GM23338 (cell line): ENCODE results near the gene EPHA10. TPM values are rescaled to one million over a fixed set of nuclear protein-coding genes. Genes with fewer than 3 reads are reported as not detected.
A peak's percentile ranks its signal among the peaks of the same experiment; 100 is the strongest.
"Not testable (repeated sequence)": the region's sequence is repeated elsewhere in the genome, so short reads cannot be mapped to it uniquely, and the experiment has no call there.

Source experiments
- ATAC-seq: fragments of 200-7000 bp; cut with Tn5 transposase; 3 replicates; pipeline ENCODE4 v1.9.1; 2020
- DNase-seq: peaks from one replicate; pipeline ENCODE4 v3.0.0-alpha.2; 2015; ENCODE audit warnings: low spot score
- H2AFZ ChIP-seq: fragments of 200-600 bp; sonication (generic); 2 replicates; pipeline ENCODE4 v1.8.0; 2016; ENCODE audit warnings: antibody characterized with exemption, mild to moderate bottlenecking, moderate library complexity
- H3F3A ChIP-seq: fragments of 200-600 bp; sonication (generic); replicated peaks from 2 replicates; pipeline ENCODE4 v1.8.0; 2017; ENCODE audit warnings: antibody characterized with exemption, mixed run types, low read depth
- H3K27ac ChIP-seq: fragments of 200-600 bp; sonication (generic); 2 replicates; pipeline ENCODE4 v1.6.1; 2016; ENCODE audit warnings: low read depth
- H3K27me3 ChIP-seq: fragments of 200-600 bp; sonication (generic); 2 replicates; pipeline ENCODE4 v1.8.0; 2016; ENCODE audit warnings: mild to moderate bottlenecking, mixed run types, moderate library complexity; ENCODE audit not compliant: insufficient read depth
- H3K36me3 ChIP-seq: fragments of 200-600 bp; sonication (generic); 2 replicates; pipeline ENCODE4 v1.8.0; 2016; ENCODE audit warnings: mild to moderate bottlenecking; ENCODE audit not compliant: insufficient read depth
- H3K4me1 ChIP-seq: fragments of 200-600 bp; sonication (generic); 2 replicates; pipeline ENCODE4 v1.8.0; 2016; ENCODE audit warnings: mild to moderate bottlenecking, moderate library complexity; ENCODE audit not compliant: insufficient read depth
- H3K4me2 ChIP-seq: fragments of 200-600 bp; sonication (generic); 2 replicates; pipeline ENCODE4 v1.7.1; 2017; ENCODE audit warnings: mixed run types
- H3K4me3 ChIP-seq: fragments of 200-600 bp; sonication (generic); 2 replicates; pipeline ENCODE4 v1.6.1; 2016; ENCODE audit warnings: mixed run types
- H3K79me2 ChIP-seq: fragments of 200-600 bp; sonication (generic); replicated peaks from 2 replicates; pipeline ENCODE4 v1.8.0; 2017; ENCODE audit warnings: mild to moderate bottlenecking; ENCODE audit not compliant: insufficient read depth
- H3K9me2 ChIP-seq: fragments of 200-600 bp; sonication (generic); 2 replicates; pipeline ENCODE4 v1.8.0; 2017; ENCODE audit not compliant: insufficient read depth
- H4K20me1 ChIP-seq: fragments of 200-600 bp; sonication (generic); replicated peaks from 2 replicates; pipeline ENCODE4 v1.8.0; 2017; ENCODE audit warnings: mild to moderate bottlenecking; ENCODE audit not compliant: insufficient read depth
- H3K27ac Mint-ChIP-seq: 2 replicates; pipeline ENCODE4 v1.8.0; 2020; ENCODE audit warnings: inconsistent platforms, mild to moderate bottlenecking, moderate library complexity, mixed read lengths
- H3K27me3 Mint-ChIP-seq: 3 replicates; pipeline ENCODE4 v1.8.0; 2022; ENCODE audit warnings: low read depth, mild to moderate bottlenecking, moderate library complexity, mixed read lengths, inconsistent platforms; ENCODE audit not compliant: insufficient read depth, poor library complexity
- H3K36me3 Mint-ChIP-seq: 3 replicates; pipeline ENCODE4 v1.8.0; 2021; ENCODE audit warnings: low read depth, mild to moderate bottlenecking, inconsistent platforms, moderate library complexity, mixed read lengths
- H3K4me1 Mint-ChIP-seq: 3 replicates; pipeline ENCODE4 v1.8.0; 2020; ENCODE audit warnings: mild to moderate bottlenecking, inconsistent platforms, mixed read lengths
- H3K4me3 Mint-ChIP-seq: 3 replicates; pipeline ENCODE4 v1.8.0; 2021; ENCODE audit warnings: moderate library complexity, mild to moderate bottlenecking, inconsistent platforms, mixed read lengths
- H3K9me3 Mint-ChIP-seq: 3 replicates; pipeline ENCODE4 v1.8.0; 2020; ENCODE audit warnings: moderate library complexity, mild to moderate bottlenecking, inconsistent platforms, mixed read lengths
- CREB1 ChIP-seq: fragments of 250-450 bp; sonication (Bioruptor Pico); IDR thresholded peaks from 2 replicates; pipeline ENCODE4 v1.5.0; 2020; ENCODE audit warnings: low read depth, mild to moderate bottlenecking, moderate library complexity
- CTCF ChIP-seq, 2 experiments: fragments of 200-600 bp in 1 of 2; sonication (generic) in 1 of 2; conservative IDR thresholded peaks; 2 replicates each; pipeline versions ENCODE4 v1.5.1 to v1.6.1; 2016 to 2017; ENCODE audit warnings: antibody characterized with exemption in 2 of 2, low read depth in 2 of 2, mild to moderate bottlenecking in 2 of 2, moderate library complexity in 1 of 2
- EZH2 ChIP-seq: fragments of 200-600 bp; sonication (generic); IDR thresholded peaks from one replicate; pipeline ENCODE4 v1.8.0; 2017; ENCODE audit warnings: antibody characterized with exemption, mild to moderate bottlenecking, low read depth; ENCODE audit not compliant: unreplicated experiment
- EZH2phosphoT487 ChIP-seq: fragments of 200-600 bp; sonication (generic); IDR thresholded peaks from one replicate; pipeline ENCODE4 v1.8.1; 2018; ENCODE audit warnings: antibody characterized with exemption; ENCODE audit not compliant: unreplicated experiment
- JUNB ChIP-seq: IDR thresholded peaks from one replicate; pipeline ENCODE4 v1.6.1; 2016; ENCODE audit warnings: antibody characterized with exemption; ENCODE audit not compliant: unreplicated experiment
- REST ChIP-seq: IDR thresholded peaks from one replicate; pipeline ENCODE4 v1.6.1; 2018; ENCODE audit warnings: antibody characterized with exemption; ENCODE audit not compliant: unreplicated experiment
- STAT1 ChIP-seq: IDR thresholded peaks from one replicate; pipeline ENCODE4 v1.6.1; 2016; ENCODE audit warnings: antibody characterized with exemption; ENCODE audit not compliant: unreplicated experiment
- ZNF114 ChIP-seq: fragments of 250-450 bp; sonication (Bioruptor Pico); IDR thresholded peaks from 2 replicates; pipeline ENCODE4 v1.5.0; 2020; ENCODE audit warnings: mild to moderate bottlenecking, moderate library complexity
- ZNF331 ChIP-seq: fragments of 250-450 bp; sonication (Bioruptor Pico); IDR thresholded peaks from 2 replicates; pipeline ENCODE4 v1.5.0; 2020; ENCODE audit warnings: low read depth, mild to moderate bottlenecking, moderate library complexity
- polyA plus RNA-seq: library from polyadenylated mRNA; unstranded; fragments of >200 nt; fragmentation: Nextera tagmentation; extraction: Ambion mirVana; gene quantifications from 2 replicates; pipeline ENCODE4 v1.2.1, GENCODE V29; 2016
- total RNA-seq: library from RNA; depleted of rRNA; stranded (reverse); fragments of >200 nt; shearing (Covaris generic); gene quantifications from 2 replicates; pipeline ENCODE4 v1.2.3, GENCODE V29; 2014

EPHA10 gene
- total and polyA plus RNA-seq, 2 experiments from 2014 or later: 0.76 to 2.4 TPM

- H3K4me1 Mint-ChIP-seq: peaks cover 18% of the 10 kb centered on the region
- peaks cover 18% of the 10 kb centered on the region; the same call in 1 of the 2 replicates for H3K36me3 ChIP-seq
- H3K79me2 ChIP-seq: peaks cover 34% of the 10 kb centered on the region
- no peaks in the 10 kb centered on the region; the same call in 2 of the 3 replicates for H3K9me3 Mint-ChIP-seq
- H3K9me2 ChIP-seq: no peaks in the 10 kb centered on the region
- no peak overlapping the region for H3K27ac Mint-ChIP-seq
- H4K20me1 ChIP-seq: peaks cover 20% of the 10 kb centered on the region
- DNase-seq (no peak), ATAC-seq (no peak)
- H3K27me3 Mint-ChIP-seq: peaks cover 15% of the 10 kb centered on the region
- H2AFZ ChIP-seq: no peak overlapping the region
- H3K4me3 ChIP-seq: peak overlapping the region; percentile 81
- TF ChIP-seq STAT1: no peak
- TF ChIP-seq JUNB: no peak
- no peak for TF ChIP-seq EZH2
- TF ChIP-seq CREB1 (CRISPR knock-in tag): no peak
- no peak for TF ChIP-seq ZNF331 (CRISPR knock-in tag)
- no peak for TF ChIP-seq EZH2phosphoT487
- TF ChIP-seq CTCF (conservative IDR thresholded peaks at IDR 0.05; ENCODE audit: low read depth in 2 of 2): no peak
- no peak for TF ChIP-seq ZNF114
- TF ChIP-seq REST: no peak
- peak overlapping the region; percentile 99 for H3K4me3 Mint-ChIP-seq
- H3K36me3 Mint-ChIP-seq: peaks cover 40% of the 10 kb centered on the region
- H3F3A ChIP-seq: no peaks in the 10 kb centered on the region
- no peaks in the 10 kb centered on the region for H3K27me3 ChIP-seq
- H3K4me2 ChIP-seq: peak overlapping the region; percentile 92
- no peak overlapping the region for H3K27ac ChIP-seq
- peaks cover 14% of the 10 kb centered on the region; the same call in 1 of the 2 replicates for H3K4me1 ChIP-seq
Observed at GRCh38 chr1:37688926-37689325, 76.0 kb downstream of the EPHA10 start.

- H3K27ac Mint-ChIP-seq, H3K27me3 ChIP-seq, H3K9me3 Mint-ChIP-seq, H3K4me2 ChIP-seq, DNase-seq, H3F3A ChIP-seq, H3K9me2 ChIP-seq, ATAC-seq, H3K4me3 ChIP-seq, H3K27ac ChIP-seq, H3K4me3 Mint-ChIP-seq, H2AFZ ChIP-seq: not testable (repeated sequence)
- peaks cover 14% of the 10 kb centered on the region; the same call in 1 of the 2 replicates for H3K4me1 ChIP-seq
- peaks cover 28% of the 10 kb centered on the region for H3K36me3 ChIP-seq
- H3K27me3 Mint-ChIP-seq: peaks cover 15% of the 10 kb centered on the region
- peaks cover 20% of the 10 kb centered on the region for H4K20me1 ChIP-seq
- peaks cover 18% of the 10 kb centered on the region for H3K4me1 Mint-ChIP-seq
- H3K79me2 ChIP-seq: peaks cover 26% of the 10 kb centered on the region
- H3K36me3 Mint-ChIP-seq: peaks cover 52% of the 10 kb centered on the region
Observed at GRCh38 chr1:37687764-37688163, 77.2 kb downstream of the EPHA10 start.
